CD4-positive, alpha-beta T cell treated with Interleukin-10 for 1 hour (primary cell): Measurements from ENCODE around the gene HMGCR.

Experiments
- DNase-seq: peaks from one replicate; pipeline ENCODE4 v3.0.0-alpha.2; 2020

HMGCR gene

GRCh38 chr5:75387806-75388205, 50.8 kb downstream of the HMGCR start:
- no peak for DNase-seq

GRCh38 chr5:75389430-75389829, 52.4 kb downstream of the HMGCR start:
- DNase-seq: no peak

GRCh38 chr5:75395277-75395676, 58.3 kb downstream of the HMGCR start:
- DNase-seq: no peak

- no peak for DNase-seq
These were observed 68.3 kb downstream of the HMGCR start for GRCh38 chr5:75405296-75405695.
